Jurkat, Clone E6-1 (cell line): Measurements from ENCODE around the gene ESRP2.

ENCODE experiments used
- DNase-seq: peaks from one replicate; pipeline ENCODE4 v3.0.0-alpha.2; 2011; ENCODE audit warnings: low read depth, low spot score
- H3K4me3 ChIP-seq: 2 replicates; pipeline ENCODE4 v1.5.1; 2011; ENCODE audit warnings: mild to moderate bottlenecking, low read length, control low read depth, moderate library complexity

The ESRP2 gene

DNA sequence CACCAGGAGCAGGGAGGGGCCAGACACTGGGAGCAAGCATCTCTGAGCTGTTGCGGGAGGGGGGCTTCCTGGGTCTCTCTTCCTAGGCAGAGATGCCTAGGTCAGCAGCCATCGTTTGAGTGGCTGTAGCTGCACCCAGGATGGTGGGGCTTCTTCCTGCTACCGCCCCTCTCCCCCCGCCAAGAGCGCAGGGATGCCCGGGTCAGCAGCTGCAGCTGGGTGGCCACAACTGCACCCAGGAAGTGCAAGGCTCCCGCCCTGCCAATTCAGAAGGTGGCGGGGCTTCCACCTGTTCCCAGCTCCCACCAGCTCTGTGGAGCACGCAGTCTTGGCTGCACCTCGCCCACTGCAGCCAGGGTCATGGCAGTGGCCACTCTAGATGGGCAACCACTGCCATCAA lies 47.8 kb downstream of the ESRP2 start:
- no peak for DNase-seq
- H3K4me3 ChIP-seq = no peak overlapping the region

DNA sequence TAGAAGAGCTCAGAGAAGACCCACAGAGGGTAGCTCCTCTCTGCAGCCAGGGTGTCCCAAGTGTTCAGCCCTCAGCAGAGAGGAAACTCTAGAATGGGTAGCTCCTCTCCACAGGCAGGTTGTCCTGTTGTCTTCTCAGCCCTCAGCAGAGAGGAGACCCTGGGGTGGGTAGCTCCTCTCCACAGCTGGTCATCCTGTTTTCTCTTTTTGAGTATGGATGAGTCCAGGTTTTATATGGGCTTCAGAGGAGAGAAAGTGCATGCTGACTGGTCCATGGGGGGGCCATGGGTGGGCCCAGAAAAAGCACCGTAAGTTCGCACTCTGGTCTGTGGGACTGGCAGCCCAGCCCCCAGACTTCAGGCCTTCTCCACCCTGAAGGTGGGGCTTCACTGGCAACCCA lies 48.4 kb downstream of the ESRP2 start:
- H3K4me3 ChIP-seq = no peak overlapping the region
- no peak for DNase-seq

DNA sequence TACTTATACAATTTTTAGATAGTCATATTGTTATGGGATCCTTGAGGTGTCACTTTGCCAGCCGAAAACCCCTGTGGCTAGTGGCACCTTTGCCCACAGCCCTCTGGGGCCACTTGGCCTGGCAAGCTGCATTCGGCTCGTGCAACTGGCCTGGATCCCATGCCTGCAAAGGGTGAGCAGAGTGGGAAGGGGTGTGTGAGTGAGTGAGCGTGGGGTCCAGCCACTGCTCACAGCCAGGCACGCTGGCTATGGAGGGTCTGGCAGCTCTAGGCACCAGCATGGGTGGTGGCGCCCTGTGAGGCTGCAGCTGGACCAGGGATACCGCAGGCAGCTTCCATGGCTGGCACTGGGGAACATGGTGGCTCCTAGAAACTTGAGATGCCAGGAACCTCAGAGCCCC lies 49.0 kb downstream of the ESRP2 start:
- H3K4me3 ChIP-seq = no peak overlapping the region
- DNase-seq = no peak

DNA sequence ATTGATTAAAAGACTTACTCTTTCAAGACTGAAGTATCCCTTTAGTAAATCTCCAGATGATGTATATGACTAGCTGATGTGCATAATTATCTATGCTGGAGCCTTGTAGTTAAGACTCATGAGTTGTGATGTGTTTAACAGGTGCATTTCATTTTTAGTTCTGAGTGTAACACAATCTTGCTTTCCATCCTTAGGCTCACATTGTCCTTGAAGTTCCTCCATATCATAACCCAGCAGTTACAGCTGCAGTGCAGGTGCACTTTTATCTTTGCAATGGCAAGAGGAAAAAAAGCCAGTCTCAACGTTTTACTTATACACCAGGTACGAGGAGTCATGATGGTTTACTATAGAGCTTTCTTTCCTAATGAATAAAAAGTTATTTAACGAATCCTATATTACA lies 52.9 kb downstream of the ESRP2 start:
- DNase-seq = peak; percentile 80
- no peak overlapping the region for H3K4me3 ChIP-seq

DNA sequence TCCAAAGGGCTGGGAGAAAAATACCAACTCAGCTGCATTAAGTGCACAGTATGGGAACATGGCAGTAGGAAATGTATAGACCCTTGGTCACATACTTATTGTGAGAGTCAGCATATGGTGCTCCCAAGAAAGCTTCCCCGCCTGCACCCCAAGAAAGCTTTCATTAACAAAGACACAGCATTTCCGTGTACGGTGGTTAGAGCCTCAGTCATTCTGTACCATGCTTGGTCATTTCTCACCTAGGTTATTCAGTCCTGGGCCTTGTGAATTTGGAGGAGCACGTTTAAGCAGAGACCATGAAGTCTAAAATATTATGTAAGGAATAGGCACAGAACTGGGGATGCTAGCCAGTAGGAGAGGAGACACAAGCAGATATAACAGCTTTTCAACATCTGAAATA lies 56.1 kb downstream of the ESRP2 start:
- no peak overlapping the region for H3K4me3 ChIP-seq
- no peak for DNase-seq

DNA sequence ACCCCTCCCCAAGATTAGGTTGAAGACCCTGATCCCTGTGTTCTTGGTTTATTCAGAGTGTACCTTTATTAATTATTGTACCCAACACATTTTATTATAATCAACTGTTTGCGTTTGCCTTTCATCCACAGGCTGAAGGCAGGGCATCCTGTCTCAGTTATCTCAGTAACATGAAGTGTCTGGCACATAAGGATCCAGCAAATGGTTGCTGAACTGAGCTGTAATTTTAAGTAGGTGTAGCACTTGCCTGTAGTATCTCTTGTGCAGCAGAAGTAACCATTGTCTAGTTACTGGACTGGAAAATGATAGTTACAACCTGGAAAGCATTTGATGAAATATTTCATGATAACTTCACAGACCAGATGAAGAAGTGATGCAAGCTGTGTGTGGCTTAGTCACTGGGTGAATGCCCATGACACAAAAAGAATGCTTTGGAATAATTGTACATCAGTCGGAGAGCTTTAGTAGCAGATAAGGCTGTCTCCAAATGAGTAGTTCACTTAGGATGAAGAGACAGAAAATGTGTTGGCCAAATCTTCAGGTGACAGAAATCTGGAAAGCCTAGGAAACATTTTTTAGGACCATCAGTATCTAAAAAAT lies 56.6 kb downstream of the ESRP2 start:
- DNase-seq = no peak
- H3K4me3 ChIP-seq = no peak overlapping the region
